Ovary (tissue), 3 donors: ENCODE results near the gene HDLBP.

Source experiments
- CTCF ChIP-seq, 3 donors: fragments of 450-650 bp in 2 of 3; fragments of 200-600 bp in 1 of 3; IDR thresholded peaks; one replicate each; pipeline versions ENCODE4 v1.5.1 to v1.8.0; 2016 to 2022; ENCODE audit warnings: antibody characterized with exemption in 3 of 3, mild to moderate bottlenecking in 1 of 3
- EP300 ChIP-seq: sonication (generic); formaldehyde crosslinking; IDR thresholded peaks from one replicate; pipeline ENCODE4 v1.6.1; 2017; ENCODE audit warnings: antibody characterized with exemption
- POLR2A ChIP-seq: fragments of 450-650 bp; IDR thresholded peaks from one replicate; pipeline ENCODE4 v1.6.1; 2017; ENCODE audit warnings: antibody characterized with exemption, mild to moderate bottlenecking, moderate library complexity
- donor health status: DM: no; HTN: no; CAD: no.

GRCh38 chr2:241195506-241196130 lies 119.9 kb downstream of the HDLBP start:
- TF ChIP-seq EP300 (no peak), CTCF (IDR thresholded peaks at IDR 0.05) (no peak), POLR2A (no peak)
